ENCODE results near the gene TMEM119.

The TMEM119 gene

GRCh38 chr12:108571609-108572165, 26.2 kb downstream of the TMEM119 start:
- H3K4me1 Mint-ChIP-seq = peaks cover 81% of the 10 kb centered on the region
- H3K9me3 Mint-ChIP-seq = no peaks in the 10 kb centered on the region
- H3K36me3 Mint-ChIP-seq = peaks cover 34% of the 10 kb centered on the region
- H3K27me3 Mint-ChIP-seq = peaks cover 5% of the 10 kb centered on the region
- H3K27ac Mint-ChIP-seq = peak overlapping the region; percentile 33
- DNase-seq = no peak
- H3K4me3 Mint-ChIP-seq = no peak overlapping the region
- CTCF ChIA-PET = interaction anchor here (0.6 to 15.3 kb wide), 6 partner anchors 11 to 379 kb away, joined by 3 to 268 read pairs (median 4); partner anchors contain the start of gene SART3

GRCh38 chr12:108570743-108571608, 26.9 kb downstream of the TMEM119 start:
- no peaks in the 10 kb centered on the region for H3K9me3 Mint-ChIP-seq
- H3K27me3 Mint-ChIP-seq = peaks cover 5% of the 10 kb centered on the region
- peaks cover 40% of the 10 kb centered on the region for H3K36me3 Mint-ChIP-seq
- H3K4me3 Mint-ChIP-seq = no peak overlapping the region
- peaks cover 80% of the 10 kb centered on the region for H3K4me1 Mint-ChIP-seq
- CTCF ChIA-PET = interaction anchor here (0.6 to 15.3 kb wide), 11 partner anchors 9 to 379 kb away, joined by 3 to 268 read pairs (median 4); partner anchors contain the start of genes ISCU and SART3
- peak overlapping the region; percentile 78 for H3K27ac Mint-ChIP-seq
- DNase-seq = no peak

GRCh38 chr12:108568338-108569154, 29.3 kb downstream of the TMEM119 start:
- Mint-ChIP-seq H3K36me3 (peaks cover 51% of the 10 kb centered on the region), H3K4me3 (peak overlapping the region; percentile 43), H3K27me3 (no peaks in the 10 kb centered on the region), H3K9me3 (no peaks in the 10 kb centered on the region), H3K4me1 (peaks cover 76% of the 10 kb centered on the region), H3K27ac (peak overlapping the region; percentile 97)
- DNase-seq = peak; percentile 88
- CTCF ChIA-PET = interaction anchor here (0.6 to 15.3 kb wide), 11 partner anchors 36 to 382 kb away, joined by 3 to 268 read pairs (median 4); no protein-coding TSS in a partner anchor

- no peaks in the 10 kb centered on the region for H3K9me3 Mint-ChIP-seq
- CTCF ChIA-PET = interaction anchor here (0.6 to 15.3 kb wide), 9 partner anchors 51 to 573 kb away, joined by 3 to 268 read pairs (median 4); no protein-coding TSS in a partner anchor
- peaks cover 51% of the 10 kb centered on the region for H3K36me3 Mint-ChIP-seq
- DNase-seq = no peak
- H3K4me3 Mint-ChIP-seq = peak overlapping the region; percentile 43
- peaks cover 77% of the 10 kb centered on the region for H3K4me1 Mint-ChIP-seq
- H3K27me3 Mint-ChIP-seq = no peaks in the 10 kb centered on the region
- peak overlapping the region; percentile 97 for H3K27ac Mint-ChIP-seq
Observed at GRCh38 chr12:108567406-108568337, 30.2 kb downstream of the TMEM119 start.

GRCh38 chr12:108566452-108566851, 31.4 kb downstream of the TMEM119 start:
- Mint-ChIP-seq H3K27ac (peak overlapping the region; percentile 97), H3K27me3 (no peaks in the 10 kb centered on the region), H3K4me3 (no peak overlapping the region), H3K9me3 (no peaks in the 10 kb centered on the region), H3K36me3 (peaks cover 51% of the 10 kb centered on the region), H3K4me1 (peaks cover 77% of the 10 kb centered on the region)
- DNase-seq = no peak
- CTCF ChIA-PET = interaction anchor here (0.8 to 15.3 kb wide), 3 partner anchors 52 to 237 kb away, joined by 3 to 268 read pairs (median 17); no protein-coding TSS in a partner anchor

GRCh38 chr12:108565976-108566375, 31.9 kb downstream of the TMEM119 start:
- Mint-ChIP-seq H3K27ac (peak overlapping the region; percentile 33), H3K4me1 (peaks cover 75% of the 10 kb centered on the region), H3K4me3 (no peak overlapping the region), H3K9me3 (no peaks in the 10 kb centered on the region), H3K27me3 (no peaks in the 10 kb centered on the region), H3K36me3 (peaks cover 51% of the 10 kb centered on the region)
- peak; percentile 33 for DNase-seq
- CTCF ChIA-PET = interaction anchor here (0.8 to 15.3 kb wide), 3 partner anchors 53 to 237 kb away, joined by 3 to 268 read pairs (median 17); no protein-coding TSS in a partner anchor

- CTCF ChIA-PET = interaction anchor here (1.0 to 15.3 kb wide), 6 partner anchors 54 to 529 kb away, joined by 3 to 268 read pairs (median 8); partner anchors contain the start of gene ALKBH2
- Mint-ChIP-seq H3K9me3 (no peaks in the 10 kb centered on the region), H3K4me1 (peaks cover 71% of the 10 kb centered on the region), H3K4me3 (no peak overlapping the region), H3K36me3 (peaks cover 46% of the 10 kb centered on the region), H3K27ac (no peak overlapping the region), H3K27me3 (no peaks in the 10 kb centered on the region)
- no peak for DNase-seq
Observed at GRCh38 chr12:108565146-108565545, 32.7 kb downstream of the TMEM119 start.

GRCh38 chr12:108564724-108565123, 33.2 kb downstream of the TMEM119 start:
- H3K4me3 Mint-ChIP-seq = no peak overlapping the region
- H3K4me1 Mint-ChIP-seq = peaks cover 71% of the 10 kb centered on the region
- no peak for DNase-seq
- no peaks in the 10 kb centered on the region for H3K27me3 Mint-ChIP-seq
- peak overlapping the region; percentile 15 for H3K27ac Mint-ChIP-seq
- no peaks in the 10 kb centered on the region for H3K9me3 Mint-ChIP-seq
- CTCF ChIA-PET = interaction anchor here (0.5 to 15.3 kb wide), 9 partner anchors 54 to 529 kb away, joined by 3 to 268 read pairs (median 5); partner anchors contain the start of gene ALKBH2
- H3K36me3 Mint-ChIP-seq = peaks cover 49% of the 10 kb centered on the region

- Mint-ChIP-seq H3K4me1 (peaks cover 71% of the 10 kb centered on the region), H3K9me3 (no peaks in the 10 kb centered on the region), H3K27me3 (no peaks in the 10 kb centered on the region), H3K4me3 (peak overlapping the region; percentile 98), H3K36me3 (peaks cover 44% of the 10 kb centered on the region), H3K27ac (peak overlapping the region; percentile 97)
- CTCF ChIA-PET = interaction anchor here (0.9 to 15.3 kb wide), 11 partner anchors 9 to 387 kb away, joined by 3 to 268 read pairs (median 5); no protein-coding TSS in a partner anchor
- DNase-seq = no peak
Observed at GRCh38 chr12:108563804-108564151, 34.1 kb downstream of the TMEM119 start.

GRCh38 chr12:108563136-108563803, 34.6 kb downstream of the TMEM119 start:
- Mint-ChIP-seq H3K36me3 (peaks cover 41% of the 10 kb centered on the region), H3K4me1 (peaks cover 69% of the 10 kb centered on the region), H3K9me3 (no peaks in the 10 kb centered on the region), H3K4me3 (peak overlapping the region; percentile 98), H3K27me3 (no peaks in the 10 kb centered on the region), H3K27ac (peak overlapping the region; percentile 97)
- CTCF ChIA-PET = interaction anchor here (0.9 to 15.3 kb wide), 14 partner anchors 10 to 387 kb away, joined by 3 to 268 read pairs (median 5); partner anchors contain the start of gene SELPLG
- DNase-seq = peak; percentile 92

GRCh38 chr12:108562348-108563135, 35.3 kb downstream of the TMEM119 start, which contains the start of gene ISCU:
ISCU (plus strand) TSS chr12:108562596; CDS start chr12:108562623, 27 bp downstream.
- CTCF ChIA-PET = interaction anchor here (0.7 to 15.3 kb wide), 8 partner anchors 8 to 388 kb away, joined by 3 to 268 read pairs (median 4); partner anchors contain the start of gene SELPLG
- peaks cover 35% of the 10 kb centered on the region for H3K36me3 Mint-ChIP-seq
- H3K27ac Mint-ChIP-seq = peak within 1 kb of the TSS; percentile 97
- peaks cover 66% of the 10 kb centered on the region for H3K4me1 Mint-ChIP-seq
- H3K9me3 Mint-ChIP-seq = no peaks in the 10 kb centered on the region
- H3K4me3 Mint-ChIP-seq = peak within 1 kb of the TSS; percentile 98
- H3K27me3 Mint-ChIP-seq = no peaks in the 10 kb centered on the region
- peak; percentile 99 for DNase-seq
